Esophagus muscularis mucosa (tissue), 4 donors: ENCODE results near the gene CMTM7.
"Not testable (repeated sequence)": the region's sequence is repeated elsewhere in the genome, so short reads cannot be mapped to it uniquely, and the experiment has no call there.

Experiments
- EP300 ChIP-seq: sonication (generic); formaldehyde crosslinking; IDR thresholded peaks from one replicate; pipeline ENCODE4 v1.6.1; 2017; ENCODE audit warnings: antibody characterized with exemption
- POLR2A ChIP-seq: fragments of 450-650 bp; IDR thresholded peaks from one replicate; pipeline ENCODE4 v1.6.1; 2017; ENCODE audit warnings: antibody characterized with exemption, moderate library complexity, mild to moderate bottlenecking, low read depth
- POLR2AphosphoS5 ChIP-seq, 2 donors: sonication (generic); formaldehyde crosslinking; IDR thresholded peaks; one replicate each; pipeline ENCODE4 v1.6.1; 2017; ENCODE audit warnings: antibody characterized with exemption in 2 of 2
- TF ChIP-seq, protein P1 (sequence below), 3 experiments: fragments of 200-600 bp in 2 of 3; fragments of 450-650 bp in 1 of 3; sonication (generic) in 2 of 3; IDR thresholded peaks; one replicate each; pipeline ENCODE4 v1.5.1; 2017 to 2019; ENCODE audit warnings: antibody characterized with exemption in 3 of 3, mild to moderate bottlenecking in 2 of 3, moderate library complexity in 1 of 3

DNA sequence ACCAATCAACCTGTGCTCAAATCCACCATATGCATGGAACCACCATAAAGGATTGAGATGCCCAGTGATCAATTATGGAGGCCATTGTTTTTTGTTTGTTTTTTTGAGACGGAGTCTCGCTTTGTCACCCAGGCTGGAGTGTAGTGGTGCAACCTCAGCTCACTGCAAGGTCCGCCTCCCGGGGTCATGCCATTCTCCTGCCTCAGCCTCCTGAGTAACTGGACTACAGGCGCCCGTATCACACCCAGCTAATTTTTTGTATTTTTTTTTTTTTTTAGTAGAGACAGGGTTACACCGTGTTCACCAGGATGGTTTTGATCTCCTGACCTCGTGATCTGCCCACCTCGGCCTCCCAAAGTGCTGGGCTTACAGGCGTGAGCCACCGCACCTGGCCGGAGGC is 80.5 kb downstream of the CMTM7 start:
- TF ChIP-seq, protein P1, sequence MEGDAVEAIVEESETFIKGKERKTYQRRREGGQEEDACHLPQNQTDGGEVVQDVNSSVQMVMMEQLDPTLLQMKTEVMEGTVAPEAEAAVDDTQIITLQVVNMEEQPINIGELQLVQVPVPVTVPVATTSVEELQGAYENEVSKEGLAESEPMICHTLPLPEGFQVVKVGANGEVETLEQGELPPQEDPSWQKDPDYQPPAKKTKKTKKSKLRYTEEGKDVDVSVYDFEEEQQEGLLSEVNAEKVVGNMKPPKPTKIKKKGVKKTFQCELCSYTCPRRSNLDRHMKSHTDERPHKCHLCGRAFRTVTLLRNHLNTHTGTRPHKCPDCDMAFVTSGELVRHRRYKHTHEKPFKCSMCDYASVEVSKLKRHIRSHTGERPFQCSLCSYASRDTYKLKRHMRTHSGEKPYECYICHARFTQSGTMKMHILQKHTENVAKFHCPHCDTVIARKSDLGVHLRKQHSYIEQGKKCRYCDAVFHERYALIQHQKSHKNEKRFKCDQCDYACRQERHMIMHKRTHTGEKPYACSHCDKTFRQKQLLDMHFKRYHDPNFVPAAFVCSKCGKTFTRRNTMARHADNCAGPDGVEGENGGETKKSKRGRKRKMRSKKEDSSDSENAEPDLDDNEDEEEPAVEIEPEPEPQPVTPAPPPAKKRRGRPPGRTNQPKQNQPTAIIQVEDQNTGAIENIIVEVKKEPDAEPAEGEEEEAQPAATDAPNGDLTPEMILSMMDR (IDR thresholded peaks at IDR 0.05) = not testable (repeated sequence)
- TF ChIP-seq POLR2AphosphoS5 (IDR thresholded peaks at IDR 0.05); POLR2A; EP300: not testable (repeated sequence)
